ENCODE results near the gene IL22RA1. TPM values are rescaled to one million over a fixed set of nuclear protein-coding genes. Genes with fewer than 3 reads are reported as not detected.

The IL22RA1 gene
- total RNA-seq, 1 donor from 2014 or later, result 0.83 TPM

- ATAC-seq, result no peak
- DNase-seq, result no peak
- Histone ChIP-seq H3K27me3 (ENCODE audit: low read depth) (no peaks in the 10 kb centered on the region), H3K9me3 (no peaks in the 10 kb centered on the region), H3K4me3 (no peak overlapping the region), H3K36me3 (no peaks in the 10 kb centered on the region), H3K4me1 (no peaks in the 10 kb centered on the region), H3K27ac (no peak overlapping the region)
- intact Hi-C loops (cut with DNase I), result no loop called here
- no peak for TF ChIP-seq CTCF (IDR thresholded peaks at IDR 0.05)
Observed at GRCh38 chr1:24140741-24141181, 2.2 kb downstream of the IL22RA1 start.

- no peak for ATAC-seq
- intact Hi-C loops (cut with DNase I), result no loop called here
Observed at GRCh38 chr1:24139841-24140425, 3.0 kb downstream of the IL22RA1 start.

GRCh38 chr1:24139222-24139489 is 3.8 kb downstream of the IL22RA1 start:
- ATAC-seq, result no peak
- TF ChIP-seq CTCF (IDR thresholded peaks at IDR 0.05), result no peak

More at GRCh38 chr1:24139841-24140425, 3.0 kb downstream of the IL22RA1 start:
- no peak for DNase-seq
- Histone ChIP-seq H3K4me1 (no peaks in the 10 kb centered on the region), H3K27me3 (ENCODE audit: low read depth) (no peaks in the 10 kb centered on the region), H3K27ac (no peak overlapping the region), H3K36me3 (no peaks in the 10 kb centered on the region), H3K4me3 (no peak overlapping the region), H3K9me3 (no peaks in the 10 kb centered on the region)
- TF ChIP-seq CTCF (IDR thresholded peaks at IDR 0.05), result no peak

GRCh38 chr1:24138476-24139221 is 4.3 kb downstream of the IL22RA1 start:
- intact Hi-C loops (cut with DNase I), result no loop called here
- H3K27ac ChIP-seq, result no peak overlapping the region
- no peak for TF ChIP-seq CTCF (IDR thresholded peaks at IDR 0.05)
- no peaks in the 10 kb centered on the region for H3K36me3 ChIP-seq
- no peaks in the 10 kb centered on the region for H3K27me3 ChIP-seq (ENCODE audit: low read depth)
- no peaks in the 10 kb centered on the region for H3K4me1 ChIP-seq
- DNase-seq (no peak), ATAC-seq (no peak)
- H3K4me3 ChIP-seq, result no peak overlapping the region
- H3K9me3 ChIP-seq, result no peaks in the 10 kb centered on the region

More at GRCh38 chr1:24139222-24139489, 3.8 kb downstream of the IL22RA1 start:
- Histone ChIP-seq H3K4me1 (no peaks in the 10 kb centered on the region), H3K27ac (no peak overlapping the region), H3K4me3 (no peak overlapping the region), H3K36me3 (no peaks in the 10 kb centered on the region), H3K27me3 (ENCODE audit: low read depth) (no peaks in the 10 kb centered on the region), H3K9me3 (no peaks in the 10 kb centered on the region)
- DNase-seq, result no peak
- intact Hi-C loops (cut with DNase I), result no loop called here

- no peak for DNase-seq
- Histone ChIP-seq H3K27ac (no peak overlapping the region), H3K9me3 (no peaks in the 10 kb centered on the region), H3K27me3 (ENCODE audit: low read depth) (no peaks in the 10 kb centered on the region), H3K4me1 (no peaks in the 10 kb centered on the region), H3K4me3 (no peak overlapping the region), H3K36me3 (no peaks in the 10 kb centered on the region)
- intact Hi-C loops (cut with DNase I), result no loop called here
- no peak for TF ChIP-seq CTCF (IDR thresholded peaks at IDR 0.05)
- no peak for ATAC-seq
Observed at GRCh38 chr1:24136956-24137539, 5.9 kb downstream of the IL22RA1 start.

Data from lower lobe of right lung (tissue), 2 donors.